Upper lobe of left lung (tissue), 4 donors: ENCODE results near the gene TMEM229B.

ENCODE experiments used
- CTCF ChIP-seq, 6 experiments: fragments of 450-650 bp in 4 of 6; fragments of 200-600 bp in 2 of 6; sonication (generic) in 2 of 6; IDR thresholded peaks; one replicate each; pipeline ENCODE4 v1.5.1; 2016 to 2019; ENCODE audit warnings: antibody characterized with exemption in 6 of 6
- EP300 ChIP-seq, 4 donors: sonication (generic); formaldehyde crosslinking; IDR thresholded peaks; one replicate each; pipeline ENCODE4 v1.5.1; 2017; ENCODE audit warnings: antibody characterized with exemption in 4 of 4, control low read depth in 2 of 4
- POLR2AphosphoS5 ChIP-seq, 2 donors: sonication (generic); formaldehyde crosslinking; IDR thresholded peaks; one replicate each; pipeline ENCODE4 v1.5.1; 2017; ENCODE audit warnings: antibody characterized with exemption in 2 of 2

- TF ChIP-seq POLR2AphosphoS5 (IDR thresholded peaks at IDR 0.05) (no peak), CTCF (IDR thresholded peaks at IDR 0.05) (no peak), EP300 (IDR thresholded peaks at IDR 0.05) (no peak)
Observed at GRCh38 chr14:67449096-67449495, 39.4 kb downstream of the TMEM229B start.
